NCI-H2029 treated with DMSO at 0.1 percent for 48 hours (cell line): ENCODE results near the gene SLC34A1.
"Not testable (repeated sequence)": the region's sequence is repeated elsewhere in the genome, so short reads cannot be mapped to it uniquely, and the experiment has no call there.

ENCODE experiments used
- DNase-seq: peaks from one replicate; lab custom pipeline; 2025; lab: John Stamatoyannopoulos, UW

Gene SLC34A1

GRCh38 chr5:177368869-177369644 lies 15.2 kb upstream of the SLC34A1 start:
- no peak for DNase-seq

- no peak for DNase-seq
These were observed 14.4 kb upstream of the SLC34A1 start for GRCh38 chr5:177369645-177370440.

GRCh38 chr5:177370488-177371119 lies 13.6 kb upstream of the SLC34A1 start:
- DNase-seq = peak; percentile 61

- DNase-seq = no peak
These were observed 12.9 kb upstream of the SLC34A1 start for GRCh38 chr5:177371120-177372033.

- no peak for DNase-seq
These were observed 12.0 kb upstream of the SLC34A1 start for GRCh38 chr5:177372034-177372896.

GRCh38 chr5:177372910-177373309 lies 11.3 kb upstream of the SLC34A1 start:
- no peak for DNase-seq

GRCh38 chr5:177373806-177374205 lies 10.4 kb upstream of the SLC34A1 start:
- no peak for DNase-seq

GRCh38 chr5:177374211-177374610 lies 10.0 kb upstream of the SLC34A1 start:
- no peak for DNase-seq

- DNase-seq = not testable (repeated sequence)
These were observed 8.7 kb upstream of the SLC34A1 start for GRCh38 chr5:177375516-177375915.

- no peak for DNase-seq
These were observed 8.1 kb upstream of the SLC34A1 start for GRCh38 chr5:177376107-177376506.

GRCh38 chr5:177377851-177378776 lies 6.1 kb upstream of the SLC34A1 start:
- DNase-seq = no peak

GRCh38 chr5:177378884-177379883 lies 5.0 kb upstream of the SLC34A1 start:
- no peak for DNase-seq

- DNase-seq = no peak
These were observed 3.5 kb upstream of the SLC34A1 start for GRCh38 chr5:177380805-177381126.

GRCh38 chr5:177382423-177383029 lies 1.7 kb upstream of the SLC34A1 start:
- DNase-seq = no peak

GRCh38 chr5:177383181-177383580 lies 1.1 kb upstream of the SLC34A1 start:
- DNase-seq = no peak

- DNase-seq = no peak
These were observed 1.5 kb downstream of the SLC34A1 start for GRCh38 chr5:177385720-177386119.

GRCh38 chr5:177386542-177386941 lies 2.3 kb downstream of the SLC34A1 start:
- DNase-seq = no peak

GRCh38 chr5:177387405-177387804 lies 3.2 kb downstream of the SLC34A1 start:
- DNase-seq = no peak
